ENCODE results near the gene CCDC30.
"Not testable (repeated sequence)": the region's sequence is repeated elsewhere in the genome, so short reads cannot be mapped to it uniquely, and the experiment has no call there.

DNA sequence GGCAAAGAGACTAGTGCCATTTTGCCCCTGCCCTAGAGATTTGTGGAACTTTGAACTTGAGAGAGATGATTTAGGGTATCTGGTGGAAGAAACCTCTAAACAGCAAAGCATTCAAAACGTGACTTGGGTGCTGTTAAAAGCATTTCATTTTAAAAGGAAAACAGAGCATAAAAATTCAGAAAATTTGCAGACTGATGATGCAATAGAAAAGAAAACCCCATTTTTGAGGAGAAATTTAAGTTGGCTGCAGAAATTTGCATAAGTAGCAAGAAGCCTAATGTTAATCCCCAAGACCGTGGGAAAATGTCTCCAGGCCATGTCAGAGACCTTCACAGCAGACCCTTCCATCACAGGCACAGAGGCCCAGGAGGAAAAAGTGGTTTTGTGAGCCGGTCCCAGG is 164.1 kb downstream of the CCDC30 start:
- not testable (repeated sequence) for TF ChIP-seq CTCF, POLR2A (IDR thresholded peaks at IDR 0.05)
